ENCODE measurements around the gene PPFIA2. TPM values are rescaled to one million over a fixed set of nuclear protein-coding genes. Genes with fewer than 3 reads are reported as not detected.

Gene PPFIA2
- total and polyA plus RNA-seq, 10 of the 15 experiments (the other 5 are each of a cell fraction or from before 2014, with no cell fraction given): 0.06 to 0.39 (median 0.18) TPM; not detected in 6

GRCh38 chr12:81468206-81468605, 290.9 kb downstream of the PPFIA2 start:
- Histone ChIP-seq H3K27ac (ENCODE audit: control insufficient read depth, insufficient read depth) (no peak overlapping the region), H3K27me3 (replicated peaks in 1 of 2; ENCODE audit: control insufficient read depth in 2 of 2, insufficient read depth in 2 of 2, low read length in 1 of 2) (no peaks in the 10 kb centered on the region), H3K9me3 (replicated peaks; ENCODE audit: control insufficient read depth, insufficient read depth, low read length) (no peaks in the 10 kb centered on the region), H3K4me3 (no peak overlapping the region), H2AFZ (ENCODE audit: control insufficient read depth, low read depth, low read length) (no peak overlapping the region), H3K4me2 (ENCODE audit: control insufficient read depth, insufficient read depth) (no peak overlapping the region), H3K36me3 (ENCODE audit: control insufficient read depth in 2 of 2, insufficient read depth in 2 of 2, low read length in 1 of 2) (no peaks in the 10 kb centered on the region), H3K79me2 (ENCODE audit: control insufficient read depth, insufficient read depth, low read length) (no peaks in the 10 kb centered on the region), H3K4me1 (ENCODE audit: control insufficient read depth, insufficient read depth, low read length) (no peaks in the 10 kb centered on the region), H4K20me1 (ENCODE audit: control insufficient read depth, insufficient read depth) (no peaks in the 10 kb centered on the region), H3K9ac (ENCODE audit: control insufficient read depth, insufficient read depth, low read length) (no peak overlapping the region)
- no peak for TF ChIP-seq ZSCAN29 (IDR thresholded peaks at IDR 0.05)
- in situ Hi-C loops (cut with MboI): no loop called here
- no TSS peak for BruUV-seq (replicated peaks)
- RAD21 ChIA-PET (ENCODE audit: unreplicated experiment): no interaction called here
- intact Hi-C loops (cut with micrococcal nuclease; ENCODE audit: unreplicated experiment): no loop called here
- WGBS (ENCODE audit: insufficient coverage, insufficient replicate concordance, low lambda C conversion rate, missing lambda C conversion rate): 0% methylated on average over 2 of the region's 2 CpGs
- DNase-seq (ENCODE audit: low read depth, low spot score) (no peak), ATAC-seq (no peak), FAIRE-seq (no peak)
- SMC1A ChIA-PET (ENCODE audit: uncharacterized antibody, unreplicated experiment): no interaction called here
- CTCF ChIA-PET: interaction anchor here (1.0 kb wide), 1 partner anchor 16 kb away, joined by 3 read pairs; no protein-coding TSS in a partner anchor
- POLR2A ChIA-PET: no interaction called here

GRCh38 chr12:81465876-81466275, 293.3 kb downstream of the PPFIA2 start:
- TF ChIP-seq ZBTB11 (CRISPR knock-in tag; IDR thresholded peaks at IDR 0.05) (no peak), MLLT1 (IDR thresholded peaks at IDR 0.05) (no peak), BCL3 (IDR thresholded peaks at IDR 0.05; ENCODE audit: borderline replicate concordance, insufficient read depth, low read depth, low read length, poor library complexity, severe bottlenecking) (no peak)
- 25% methylated on average over 3 of the region's 3 CpGs for WGBS (ENCODE audit: insufficient coverage, insufficient replicate concordance, low lambda C conversion rate, missing lambda C conversion rate)
- Histone ChIP-seq H3K36me3 (ENCODE audit: control insufficient read depth in 2 of 2, insufficient read depth in 2 of 2, low read length in 1 of 2) (no peaks in the 10 kb centered on the region), H3K27ac (ENCODE audit: control insufficient read depth, insufficient read depth) (no peak overlapping the region), H2AFZ (ENCODE audit: control insufficient read depth, low read depth, low read length) (no peak overlapping the region), H3K4me2 (ENCODE audit: control insufficient read depth, insufficient read depth) (no peak overlapping the region), H3K4me3 (no peak overlapping the region), H3K9me3 (replicated peaks; ENCODE audit: control insufficient read depth, insufficient read depth, low read length) (no peaks in the 10 kb centered on the region), H4K20me1 (ENCODE audit: control insufficient read depth, insufficient read depth) (no peaks in the 10 kb centered on the region), H3K4me1 (ENCODE audit: control insufficient read depth, insufficient read depth, low read length) (no peaks in the 10 kb centered on the region), H3K9ac (ENCODE audit: control insufficient read depth, insufficient read depth, low read length) (no peak overlapping the region), H3K79me2 (ENCODE audit: control insufficient read depth, insufficient read depth, low read length) (no peaks in the 10 kb centered on the region), H3K27me3 (replicated peaks in 1 of 2; ENCODE audit: control insufficient read depth in 2 of 2, insufficient read depth in 2 of 2, low read length in 1 of 2) (no peaks in the 10 kb centered on the region)
- in situ Hi-C loops (cut with MboI): no loop called here
- CTCF ChIA-PET: no interaction called here
- FAIRE-seq: no peak
- no peak for ATAC-seq
- POLR2A ChIA-PET: no interaction called here
- SMC1A ChIA-PET (ENCODE audit: uncharacterized antibody, unreplicated experiment): no interaction called here
- no TSS peak for BruUV-seq (replicated peaks)
- intact Hi-C loops (cut with micrococcal nuclease; ENCODE audit: unreplicated experiment): no loop called here
- no peak for DNase-seq (ENCODE audit: low read depth, low spot score)
- RAD21 ChIA-PET (ENCODE audit: unreplicated experiment): no interaction called here

All from GM12878 (cell line).